Measurements from ENCODE around the gene RHEB. TPM values are rescaled to one million over a fixed set of nuclear protein-coding genes. Genes with fewer than 3 reads are reported as not detected.
A peak's percentile ranks its signal among the peaks of the same experiment; 100 is the strongest.

The RHEB gene
- polyA plus RNA-seq, 1 of the 3 experiments (the other 2 are of a cell fraction): 87.3 TPM

DNA sequence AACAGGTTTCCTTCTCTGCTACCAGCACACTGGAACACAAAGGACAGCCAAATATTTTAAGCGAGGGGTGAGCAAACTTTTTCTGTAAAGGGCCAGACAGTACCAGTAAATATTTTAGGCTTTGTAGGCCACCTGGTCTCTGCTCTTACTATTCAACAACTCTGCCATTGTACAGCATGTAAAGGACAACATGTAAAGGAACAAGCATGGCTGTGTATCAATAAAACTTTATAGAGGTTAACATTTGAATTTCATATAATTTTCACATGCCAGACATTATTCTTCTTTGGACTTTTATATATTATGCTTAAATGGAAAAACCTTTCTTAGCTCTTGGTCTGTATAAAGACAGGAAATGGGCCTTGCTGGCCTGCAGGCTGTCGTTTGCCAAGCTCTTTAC, 30.2 kb downstream of the RHEB start:
- Histone ChIP-seq H3K79me2 (ENCODE audit: insufficient read depth) (peaks cover 95% of the 10 kb centered on the region), H3K36me3 (replicated peaks in 1 of 2; ENCODE audit: control insufficient read depth in 1 of 2, insufficient read depth in 2 of 2, low read length in 1 of 2) (peaks cover 64% of the 10 kb centered on the region in 2 experiments), H3K4me2 (no peak overlapping the region), H4K20me1 (ENCODE audit: insufficient read depth) (peaks cover 62% of the 10 kb centered on the region), H3K9ac (no peak overlapping the region), H3K27ac (ENCODE audit: low read depth in 2 of 2, low read length in 1 of 2) (peak overlapping the region in 1 of 2 experiments; percentile 23; a peak in 1 of 4 replicates), H3K4me1 (ENCODE audit: control insufficient read depth in 1 of 2, insufficient read depth in 2 of 2, low read depth in 1 of 2, low read length in 1 of 2) (peaks cover 6 to 13% of the 10 kb centered on the region in 2 experiments; a peak in 3 of 4 replicates), H3K4me3 (ENCODE audit: low read depth in 2 of 2, low read length in 1 of 2) (no peak overlapping the region), H3K9me2 (no peaks in the 10 kb centered on the region), H3K9me3 (no peaks in the 10 kb centered on the region), H2AFZ (ENCODE audit: low read depth) (no peak overlapping the region), H3F3A (replicated peaks; ENCODE audit: insufficient read depth) (peaks cover 52% of the 10 kb centered on the region), H3K27me3 (ENCODE audit: insufficient read depth) (no peaks in the 10 kb centered on the region)
- TF ChIP-seq ZBTB33 (IDR thresholded peaks at IDR 0.05; ENCODE audit: borderline replicate concordance, low read depth) (no peak), NRF1 (IDR thresholded peaks at IDR 0.05; ENCODE audit: low read depth, low read length) (no peak), TAF1 (IDR thresholded peaks at IDR 0.05; ENCODE audit: borderline replicate concordance, low read depth, low read length) (no peak), JUND (IDR thresholded peaks at IDR 0.05) (no peak), GATA2 (CRISPR knock-in tag; IDR thresholded peaks at IDR 0.05) (no peak), EZH2phosphoT487 (IDR thresholded peaks at IDR 0.05; ENCODE audit: borderline replicate concordance, low read depth) (no peak), POLR2AphosphoS5 (IDR thresholded peaks at IDR 0.05; ENCODE audit: low read depth, low read length) (no peak), CHD2 (IDR thresholded peaks at IDR 0.05; ENCODE audit: low read length, partially characterized antibody) (no peak), USF1 (IDR thresholded peaks at IDR 0.05; ENCODE audit: borderline replicate concordance, low read depth) (no peak), MXI1 (IDR thresholded peaks at IDR 0.05; ENCODE audit: low read depth, low read length) (no peak)
- TF ChIP-seq, protein P1, sequence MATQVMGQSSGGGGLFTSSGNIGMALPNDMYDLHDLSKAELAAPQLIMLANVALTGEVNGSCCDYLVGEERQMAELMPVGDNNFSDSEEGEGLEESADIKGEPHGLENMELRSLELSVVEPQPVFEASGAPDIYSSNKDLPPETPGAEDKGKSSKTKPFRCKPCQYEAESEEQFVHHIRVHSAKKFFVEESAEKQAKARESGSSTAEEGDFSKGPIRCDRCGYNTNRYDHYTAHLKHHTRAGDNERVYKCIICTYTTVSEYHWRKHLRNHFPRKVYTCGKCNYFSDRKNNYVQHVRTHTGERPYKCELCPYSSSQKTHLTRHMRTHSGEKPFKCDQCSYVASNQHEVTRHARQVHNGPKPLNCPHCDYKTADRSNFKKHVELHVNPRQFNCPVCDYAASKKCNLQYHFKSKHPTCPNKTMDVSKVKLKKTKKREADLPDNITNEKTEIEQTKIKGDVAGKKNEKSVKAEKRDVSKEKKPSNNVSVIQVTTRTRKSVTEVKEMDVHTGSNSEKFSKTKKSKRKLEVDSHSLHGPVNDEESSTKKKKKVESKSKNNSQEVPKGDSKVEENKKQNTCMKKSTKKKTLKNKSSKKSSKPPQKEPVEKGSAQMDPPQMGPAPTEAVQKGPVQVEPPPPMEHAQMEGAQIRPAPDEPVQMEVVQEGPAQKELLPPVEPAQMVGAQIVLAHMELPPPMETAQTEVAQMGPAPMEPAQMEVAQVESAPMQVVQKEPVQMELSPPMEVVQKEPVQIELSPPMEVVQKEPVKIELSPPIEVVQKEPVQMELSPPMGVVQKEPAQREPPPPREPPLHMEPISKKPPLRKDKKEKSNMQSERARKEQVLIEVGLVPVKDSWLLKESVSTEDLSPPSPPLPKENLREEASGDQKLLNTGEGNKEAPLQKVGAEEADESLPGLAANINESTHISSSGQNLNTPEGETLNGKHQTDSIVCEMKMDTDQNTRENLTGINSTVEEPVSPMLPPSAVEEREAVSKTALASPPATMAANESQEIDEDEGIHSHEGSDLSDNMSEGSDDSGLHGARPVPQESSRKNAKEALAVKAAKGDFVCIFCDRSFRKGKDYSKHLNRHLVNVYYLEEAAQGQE (IDR thresholded peaks at IDR 0.05; ENCODE audit: low read depth, low read length): no peak
- 100% methylated on average over 2 of the region's 2 CpGs for WGBS (ENCODE audit: low lambda C conversion rate)
- no peak for DNase-seq
- ChIA-PET POLR2A (no interaction called here), CTCF (interaction anchor here (1.3 kb wide), 1 partner anchor 12 kb away, joined by 9 read pairs; no protein-coding TSS in a partner anchor)
